CD4-positive, alpha-beta memory T cell (primary cell): ENCODE data around the gene ADM5. TPM values are rescaled to one million over a fixed set of nuclear protein-coding genes. Genes with fewer than 3 reads are reported as not detected.

Source experiments
- CTCF ChIA-PET: fragments of 350-600 bp; sonication (Branson Sonifier 250); formaldehyde crosslinking; loops from one replicate; lab custom pipeline; 2021; ENCODE audit warnings: inconsistent platforms; ENCODE audit not compliant: partially characterized antibody; lab: Charles Lee
- POLR2A ChIA-PET: fragments of 350-600 bp; sonication (Branson Sonifier 250); formaldehyde crosslinking; loops from one replicate; lab custom pipeline; 2021; ENCODE audit not compliant: partially characterized antibody; lab: Charles Lee
- DNase-seq, 5 donors: peaks; one replicate each; pipeline versions ENCODE4 v3.0.0 to v3.0.0-alpha.2; 2020 to 2022; ENCODE audit warnings: mixed read lengths in 1 of 5
- H3K27ac ChIP-seq: one replicate; pipeline ENCODE4 v1.7.0; 2013; ENCODE audit warnings: low read depth, low read length
- H3K27me3 ChIP-seq: 2 replicates; pipeline ENCODE4 v1.7.0; 2013; ENCODE audit warnings: mild to moderate bottlenecking, low read length, moderate library complexity; ENCODE audit not compliant: insufficient read depth
- H3K36me3 ChIP-seq: 2 replicates; pipeline ENCODE4 v1.7.0; 2013; ENCODE audit warnings: mild to moderate bottlenecking, low read length, moderate library complexity; ENCODE audit not compliant: insufficient read depth
- H3K4me1 ChIP-seq: 2 replicates; pipeline ENCODE4 v1.7.0; 2013; ENCODE audit warnings: mild to moderate bottlenecking, low read length, moderate library complexity; ENCODE audit not compliant: insufficient read depth
- H3K4me3 ChIP-seq, 2 donors: one replicate each; pipeline ENCODE4 v1.7.0; 2013; ENCODE audit warnings: low read length in 2 of 2, mild to moderate bottlenecking in 1 of 2
- H3K9me3 ChIP-seq, 2 donors: one replicate each; pipeline ENCODE4 v1.7.0; 2013; ENCODE audit warnings: low read length in 2 of 2, control low read depth in 1 of 2; ENCODE audit not compliant: control insufficient read depth in 1 of 2
- H3K27ac Mint-ChIP-seq, 7 donors: one replicate each; pipeline ENCODE4 v1.8.0; 2020 to 2021; ENCODE audit warnings: mixed read lengths in 7 of 7, mild to moderate bottlenecking in 6 of 7, inconsistent platforms in 3 of 7, moderate library complexity in 3 of 7
- H3K27me3 Mint-ChIP-seq, 2 donors: one replicate each; pipeline ENCODE4 v1.8.0; 2020 to 2021; ENCODE audit warnings: mixed read lengths in 2 of 2
- H3K36me3 Mint-ChIP-seq, 2 donors: one replicate each; pipeline ENCODE4 v1.8.0; 2020 to 2021; ENCODE audit warnings: mixed read lengths in 2 of 2, inconsistent platforms in 1 of 2, mild to moderate bottlenecking in 1 of 2
- H3K4me1 Mint-ChIP-seq, 4 donors: one replicate each; pipeline ENCODE4 v1.8.0; 2020 to 2021; ENCODE audit warnings: mixed read lengths in 4 of 4, mild to moderate bottlenecking in 1 of 4
- H3K4me3 Mint-ChIP-seq, 8 donors: one replicate each; pipeline ENCODE4 v1.8.0; 2020 to 2021; ENCODE audit warnings: mixed read lengths in 8 of 8, mild to moderate bottlenecking in 7 of 8, moderate library complexity in 6 of 8, inconsistent platforms in 3 of 8
- H3K9me3 Mint-ChIP-seq, 8 donors: one replicate each; pipeline ENCODE4 v1.8.0; 2020 to 2021; ENCODE audit warnings: mixed read lengths in 8 of 8, mild to moderate bottlenecking in 5 of 8, inconsistent platforms in 3 of 8, moderate library complexity in 1 of 8
- intact Hi-C: fragments of 100-400 bp; cut with micrococcal nuclease; formaldehyde crosslinking; loops from one replicate; pipeline ENCODE4 v1.15.1; 2023
- polyA plus RNA-seq, 2 donors: library from polyadenylated mRNA; unstranded; fragments of 300-500 nt; fragmentation: Illumina TruSeq; gene quantifications; one replicate each; pipeline ENCODE4 v1.2.3, GENCODE V29; 2021
- total RNA-seq, 2 experiments: library from RNA; stranded (reverse); gene quantifications; one replicate each; pipeline ENCODE4 v1.2.3, GENCODE V29; 2021

ADM5 gene
- total and polyA plus RNA-seq, 4 experiments from 2014 or later, result 0.24 to 4.4 (median 4.0) TPM; not detected in 1

- intact Hi-C loops, result no loop called here
- no peaks in the 10 kb centered on the region for H3K36me3 Mint-ChIP-seq
- Histone ChIP-seq H3K27ac (no peak overlapping the region), H3K27me3 (no peaks in the 10 kb centered on the region), H3K36me3 (no peaks in the 10 kb centered on the region), H3K4me3 (no peak overlapping the region), H3K4me1 (no peaks in the 10 kb centered on the region), H3K9me3 (no peaks in the 10 kb centered on the region)
- H3K27ac Mint-ChIP-seq, result no peak overlapping the region
- no peaks in the 10 kb centered on the region for H3K9me3 Mint-ChIP-seq
- DNase-seq, result no peak
- no peaks in the 10 kb centered on the region for H3K4me1 Mint-ChIP-seq
- no peak overlapping the region for H3K4me3 Mint-ChIP-seq
- ChIA-PET POLR2A (no interaction called here), CTCF (interaction anchor here (1.0 kb wide), 1 partner anchor 18 kb away, joined by 5 read pairs; no protein-coding TSS in a partner anchor)
- H3K27me3 Mint-ChIP-seq, result peaks cover 0 to 2% of the 10 kb centered on the region in 2 donors
These were observed 10.0 kb downstream of the ADM5 start for GRCh38 chr19:49699364-49699763.

- Mint-ChIP-seq H3K9me3 (no peaks in the 10 kb centered on the region), H3K27ac (peak overlapping the region in 1 of 7 donors; percentile 22), H3K4me1 (no peaks in the 10 kb centered on the region), H3K4me3 (no peak overlapping the region), H3K36me3 (no peaks in the 10 kb centered on the region), H3K27me3 (peaks cover 0 to 2% of the 10 kb centered on the region in 2 donors)
- H3K9me3 ChIP-seq, result no peaks in the 10 kb centered on the region
- H3K4me3 ChIP-seq, result no peak overlapping the region
- no peak for DNase-seq
- no peaks in the 10 kb centered on the region for H3K27me3 ChIP-seq
- ChIA-PET POLR2A (no interaction called here), CTCF (no interaction called here)
- no peak overlapping the region for H3K27ac ChIP-seq
- H3K4me1 ChIP-seq, result no peaks in the 10 kb centered on the region
- intact Hi-C loops, result no loop called here
- H3K36me3 ChIP-seq, result no peaks in the 10 kb centered on the region
These were observed 11.2 kb downstream of the ADM5 start for GRCh38 chr19:49700563-49700962.

- H3K27me3 Mint-ChIP-seq, result peaks cover 0 to 2% of the 10 kb centered on the region in 2 donors
- H3K4me3 Mint-ChIP-seq, result no peak overlapping the region
- Histone ChIP-seq H3K4me3 (no peak overlapping the region), H3K4me1 (no peaks in the 10 kb centered on the region), H3K27me3 (no peaks in the 10 kb centered on the region), H3K9me3 (no peaks in the 10 kb centered on the region), H3K36me3 (no peaks in the 10 kb centered on the region), H3K27ac (no peak overlapping the region)
- H3K27ac Mint-ChIP-seq, result no peak overlapping the region
- no peaks in the 10 kb centered on the region for H3K9me3 Mint-ChIP-seq
- H3K36me3 Mint-ChIP-seq, result no peaks in the 10 kb centered on the region
- no peak for DNase-seq
- POLR2A ChIA-PET, result no interaction called here
- H3K4me1 Mint-ChIP-seq, result no peaks in the 10 kb centered on the region
- intact Hi-C loops, result no loop called here
- CTCF ChIA-PET, result no interaction called here
These were observed 11.9 kb downstream of the ADM5 start for GRCh38 chr19:49701271-49701786.

DNA sequence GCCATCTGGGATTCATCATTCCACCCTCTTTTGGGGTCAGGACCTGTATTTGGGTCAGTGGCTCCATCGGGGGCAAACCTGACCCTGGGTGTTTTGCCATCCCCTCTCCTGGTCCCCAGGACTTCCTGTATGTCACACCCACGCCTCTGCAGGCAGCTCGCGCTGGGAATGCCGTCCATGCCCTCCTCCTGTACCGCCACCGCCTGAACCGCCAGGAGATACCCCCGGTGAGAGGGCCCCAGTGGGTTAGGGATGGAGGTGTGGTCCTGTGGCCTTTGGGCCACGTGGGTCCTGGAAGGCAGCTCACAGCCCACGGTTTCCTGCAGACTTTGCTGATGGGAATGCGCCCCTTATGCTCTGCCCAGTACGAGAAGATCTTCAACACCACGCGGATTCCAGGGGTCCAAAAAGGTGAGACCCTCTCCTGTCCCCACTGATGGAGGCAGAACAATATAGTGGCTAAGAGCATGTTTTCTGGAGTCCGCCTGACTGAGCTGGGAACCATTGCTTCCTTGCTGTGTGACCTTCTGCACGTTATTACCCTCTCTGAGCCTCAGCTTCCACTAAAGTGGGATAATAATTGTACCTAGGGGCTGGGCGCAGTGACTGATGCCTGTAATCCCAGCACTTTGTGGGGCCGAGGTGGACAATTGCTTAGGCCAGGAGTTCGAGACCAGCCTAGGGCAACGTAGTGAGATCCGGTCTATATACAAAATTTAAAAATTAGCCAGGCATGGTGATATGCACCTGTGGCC is 15.7 kb downstream of the ADM5 start:
- H3K36me3 Mint-ChIP-seq, result no peaks in the 10 kb centered on the region
- H3K4me3 Mint-ChIP-seq, result no peak overlapping the region
- intact Hi-C loops, result no loop called here

DNA sequence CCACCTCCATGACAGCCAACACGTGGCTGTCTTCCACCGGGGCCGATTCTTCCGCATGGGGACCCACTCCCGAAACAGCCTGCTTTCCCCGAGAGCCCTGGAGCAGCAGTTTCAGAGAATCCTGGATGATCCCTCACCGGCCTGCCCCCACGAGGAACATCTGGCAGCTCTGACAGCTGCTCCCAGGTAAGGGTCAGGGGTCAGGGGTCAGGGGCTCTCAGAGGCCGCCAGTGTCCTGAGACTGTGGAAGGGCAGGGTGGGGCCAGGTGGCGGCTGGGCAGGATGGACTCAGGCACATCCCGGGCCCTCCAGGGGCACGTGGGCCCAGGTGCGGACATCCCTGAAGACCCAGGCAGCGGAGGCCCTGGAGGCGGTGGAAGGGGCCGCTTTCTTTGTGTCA is 16.5 kb downstream of the ADM5 start:
- H3K4me3 Mint-ChIP-seq, result no peak overlapping the region
- no peaks in the 10 kb centered on the region for H3K9me3 Mint-ChIP-seq
- no peak overlapping the region for H3K27ac Mint-ChIP-seq
- Histone ChIP-seq H3K27me3 (no peaks in the 10 kb centered on the region), H3K36me3 (no peaks in the 10 kb centered on the region), H3K27ac (no peak overlapping the region), H3K4me1 (no peaks in the 10 kb centered on the region), H3K9me3 (no peaks in the 10 kb centered on the region), H3K4me3 (no peak overlapping the region)
- ChIA-PET POLR2A (interaction anchor here (0.6 kb wide), 1 partner anchor 27 kb away, joined by 3 read pairs; no protein-coding TSS in a partner anchor), CTCF (interaction anchor here (0.6 kb wide), 1 partner anchor 1298 kb away, joined by 3 read pairs; no protein-coding TSS in a partner anchor)
- peaks cover 2 to 3% of the 10 kb centered on the region in 2 donors for H3K27me3 Mint-ChIP-seq
- no peak for DNase-seq
- H3K36me3 Mint-ChIP-seq, result no peaks in the 10 kb centered on the region
- peaks cover 0 to 4% (median 0%) of the 10 kb centered on the region in 4 donors for H3K4me1 Mint-ChIP-seq
- intact Hi-C loops, result no loop called here

More for the DNA sequence above, 15.7 kb downstream of the ADM5 start:
- peaks cover under 1 to 2% of the 10 kb centered on the region in 2 donors for H3K27me3 Mint-ChIP-seq
- H3K27ac Mint-ChIP-seq, result no peak overlapping the region
- no peaks in the 10 kb centered on the region for H3K36me3 ChIP-seq
- H3K27ac ChIP-seq, result no peak overlapping the region
- H3K9me3 ChIP-seq, result no peaks in the 10 kb centered on the region
- no peaks in the 10 kb centered on the region for H3K4me1 ChIP-seq
- DNase-seq, result no peak
- peaks cover 0 to 4% (median 0%) of the 10 kb centered on the region in 4 donors for H3K4me1 Mint-ChIP-seq
- no peak overlapping the region for H3K4me3 ChIP-seq
- no peaks in the 10 kb centered on the region for H3K9me3 Mint-ChIP-seq
- ChIA-PET CTCF (interaction anchor here (0.6 kb wide), 1 partner anchor 1299 kb away, joined by 3 read pairs; no protein-coding TSS in a partner anchor), POLR2A (interaction anchor here (0.6 kb wide), 1 partner anchor 26 kb away, joined by 3 read pairs; no protein-coding TSS in a partner anchor)
- no peaks in the 10 kb centered on the region for H3K27me3 ChIP-seq

DNA sequence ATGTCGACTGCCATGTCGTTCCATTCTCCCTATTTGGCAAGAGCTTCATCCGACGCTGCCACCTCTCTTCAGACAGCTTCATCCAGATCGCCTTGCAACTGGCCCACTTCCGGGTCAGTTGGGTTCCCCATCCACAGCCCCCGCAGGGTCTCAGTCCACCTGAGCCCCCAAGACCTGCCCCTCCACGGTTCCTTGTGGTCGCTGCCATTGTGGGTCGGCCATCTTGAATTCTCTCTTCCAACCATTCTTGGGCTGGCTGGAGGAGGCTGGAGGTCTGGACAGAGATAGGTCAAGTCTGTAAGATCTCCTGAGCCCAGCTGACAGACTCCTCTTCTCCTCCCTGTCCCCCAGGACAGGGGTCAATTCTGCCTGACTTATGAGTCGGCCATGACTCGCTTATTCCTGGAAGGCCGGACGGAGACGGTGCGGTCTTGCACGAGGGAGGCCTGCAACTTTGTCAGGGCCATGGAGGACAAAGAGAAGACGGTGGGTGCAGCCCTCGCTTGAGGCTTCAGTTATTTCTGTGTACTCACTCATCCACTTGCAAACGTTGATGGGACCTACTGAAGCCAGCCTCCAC is 21.1 kb downstream of the ADM5 start:
- Histone ChIP-seq H3K36me3 (no peaks in the 10 kb centered on the region), H3K27ac (no peak overlapping the region), H3K4me3 (no peak overlapping the region), H3K9me3 (no peaks in the 10 kb centered on the region), H3K27me3 (no peaks in the 10 kb centered on the region), H3K4me1 (no peaks in the 10 kb centered on the region)
- Mint-ChIP-seq H3K4me3 (no peak overlapping the region), H3K27me3 (peaks cover 0 to 3% of the 10 kb centered on the region in 2 donors), H3K4me1 (peaks cover 0 to 4% (median 2%) of the 10 kb centered on the region in 4 donors), H3K9me3 (peaks cover 0 to 1% (median 0%) of the 10 kb centered on the region in 8 donors), H3K36me3 (no peaks in the 10 kb centered on the region), H3K27ac (no peak overlapping the region)
- intact Hi-C loops, result no loop called here
- no peak for DNase-seq
- CTCF ChIA-PET, result no interaction called here
- POLR2A ChIA-PET, result no interaction called here

- no peak overlapping the region for H3K4me3 Mint-ChIP-seq
- H3K9me3 Mint-ChIP-seq, result peaks cover 0 to 2% (median 0%) of the 10 kb centered on the region in 8 donors
- H3K4me3 ChIP-seq, result no peak overlapping the region
- peaks cover 2 to 8% (median 5%) of the 10 kb centered on the region in 4 donors for H3K4me1 Mint-ChIP-seq
- H3K4me1 ChIP-seq, result peaks cover 4% of the 10 kb centered on the region
- H3K9me3 ChIP-seq, result no peaks in the 10 kb centered on the region
- no peaks in the 10 kb centered on the region for H3K36me3 Mint-ChIP-seq
- POLR2A ChIA-PET, result no interaction called here
- DNase-seq, result no peak
- no peaks in the 10 kb centered on the region for H3K27me3 ChIP-seq
- H3K27me3 Mint-ChIP-seq, result peaks cover 0 to 3% of the 10 kb centered on the region in 2 donors
- intact Hi-C loops, result no loop called here
- CTCF ChIA-PET, result no interaction called here
- no peak overlapping the region for H3K27ac ChIP-seq
- no peaks in the 10 kb centered on the region for H3K36me3 ChIP-seq
- H3K27ac Mint-ChIP-seq, result no peak overlapping the region
These were observed 23.0 kb downstream of the ADM5 start for GRCh38 chr19:49712397-49712859.
